ENCODE results near the gene MYBPH.

Gene MYBPH

DNA sequence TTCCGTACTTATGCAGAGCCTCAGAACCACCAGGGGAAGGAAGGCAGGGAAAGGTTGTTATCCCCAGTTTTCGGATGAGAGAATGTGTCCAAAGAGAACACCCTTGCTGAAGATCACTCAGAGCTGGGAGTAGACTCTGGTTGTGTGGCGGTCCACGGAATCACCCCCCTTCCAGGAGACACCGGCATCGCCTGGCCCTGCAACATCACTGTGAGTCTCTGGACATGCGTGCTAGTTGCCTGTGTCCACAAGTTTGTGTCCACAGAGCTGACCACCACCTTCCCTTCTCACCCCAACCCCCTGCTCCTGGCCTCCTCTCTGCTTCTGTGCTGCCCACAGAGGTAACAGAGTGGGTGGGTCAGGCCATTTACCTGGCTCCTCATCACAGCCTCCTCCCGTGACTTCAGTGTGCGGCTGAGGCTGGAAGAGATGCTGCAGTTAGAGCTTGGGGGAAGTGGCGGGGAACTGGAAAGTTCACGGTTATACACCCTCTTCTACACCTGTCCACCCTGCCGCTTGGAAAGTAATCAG is 7.3 kb downstream of the MYBPH start:
- no peaks in the 10 kb centered on the region for H3F3A ChIP-seq (ENCODE audit: low read depth)
- no peak overlapping the region for H3K4me2 ChIP-seq (ENCODE audit: low read depth, low read length, poor library complexity, severe bottlenecking)
- no peaks in the 10 kb centered on the region for H3K27me3 ChIP-seq (ENCODE audit: insufficient read depth, low read length, poor library complexity, severe bottlenecking)
- H3K4me3 ChIP-seq (ENCODE audit: low read length, poor library complexity, severe bottlenecking) = no peak overlapping the region
- no peaks in the 10 kb centered on the region for H3K9me3 ChIP-seq (ENCODE audit: insufficient read depth, low read depth, low read length)
- no peaks in the 10 kb centered on the region for H4K20me1 ChIP-seq (ENCODE audit: insufficient read depth, low read length, poor library complexity, severe bottlenecking)
- no peak for TF ChIP-seq EZH2phosphoT487 (IDR thresholded peaks at IDR 0.05; ENCODE audit: borderline replicate concordance)
- TF ChIP-seq, protein P1, sequence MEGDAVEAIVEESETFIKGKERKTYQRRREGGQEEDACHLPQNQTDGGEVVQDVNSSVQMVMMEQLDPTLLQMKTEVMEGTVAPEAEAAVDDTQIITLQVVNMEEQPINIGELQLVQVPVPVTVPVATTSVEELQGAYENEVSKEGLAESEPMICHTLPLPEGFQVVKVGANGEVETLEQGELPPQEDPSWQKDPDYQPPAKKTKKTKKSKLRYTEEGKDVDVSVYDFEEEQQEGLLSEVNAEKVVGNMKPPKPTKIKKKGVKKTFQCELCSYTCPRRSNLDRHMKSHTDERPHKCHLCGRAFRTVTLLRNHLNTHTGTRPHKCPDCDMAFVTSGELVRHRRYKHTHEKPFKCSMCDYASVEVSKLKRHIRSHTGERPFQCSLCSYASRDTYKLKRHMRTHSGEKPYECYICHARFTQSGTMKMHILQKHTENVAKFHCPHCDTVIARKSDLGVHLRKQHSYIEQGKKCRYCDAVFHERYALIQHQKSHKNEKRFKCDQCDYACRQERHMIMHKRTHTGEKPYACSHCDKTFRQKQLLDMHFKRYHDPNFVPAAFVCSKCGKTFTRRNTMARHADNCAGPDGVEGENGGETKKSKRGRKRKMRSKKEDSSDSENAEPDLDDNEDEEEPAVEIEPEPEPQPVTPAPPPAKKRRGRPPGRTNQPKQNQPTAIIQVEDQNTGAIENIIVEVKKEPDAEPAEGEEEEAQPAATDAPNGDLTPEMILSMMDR (conservative IDR thresholded peaks at IDR 0.05; ENCODE audit: low read length) = no peak
- no peaks in the 10 kb centered on the region for H3K9me2 ChIP-seq (replicated peaks; ENCODE audit: low read depth, low read length)
- H3K9ac ChIP-seq (ENCODE audit: low read depth, low read length, poor library complexity, severe bottlenecking) = no peak overlapping the region
- H3K79me2 ChIP-seq (ENCODE audit: insufficient read depth, low read length) = no peaks in the 10 kb centered on the region
- H2AFZ ChIP-seq (ENCODE audit: low read length) = no peak overlapping the region
- H3K4me1 ChIP-seq (ENCODE audit: insufficient read depth, low read length, poor library complexity, severe bottlenecking) = peaks cover 14% of the 10 kb centered on the region
- no peaks in the 10 kb centered on the region for H3K36me3 ChIP-seq (ENCODE audit: insufficient read depth, low read length)

- no peaks in the 10 kb centered on the region for H3K9me2 ChIP-seq (replicated peaks; ENCODE audit: low read depth, low read length)
- H4K20me1 ChIP-seq (ENCODE audit: insufficient read depth, low read length, poor library complexity, severe bottlenecking) = no peaks in the 10 kb centered on the region
- H3K9ac ChIP-seq (ENCODE audit: low read depth, low read length, poor library complexity, severe bottlenecking) = no peak overlapping the region
- H2AFZ ChIP-seq (ENCODE audit: low read length) = no peak overlapping the region
- no peak overlapping the region for H3K4me3 ChIP-seq (ENCODE audit: low read length, poor library complexity, severe bottlenecking)
- H3K4me2 ChIP-seq (ENCODE audit: low read depth, low read length, poor library complexity, severe bottlenecking) = no peak overlapping the region
- H3K9me3 ChIP-seq (ENCODE audit: insufficient read depth, low read depth, low read length) = no peaks in the 10 kb centered on the region
- H3K4me1 ChIP-seq (ENCODE audit: insufficient read depth, low read length, poor library complexity, severe bottlenecking) = peaks cover 14% of the 10 kb centered on the region
- no peaks in the 10 kb centered on the region for H3K27me3 ChIP-seq (ENCODE audit: insufficient read depth, low read length, poor library complexity, severe bottlenecking)
- H3K36me3 ChIP-seq (ENCODE audit: insufficient read depth, low read length) = no peaks in the 10 kb centered on the region
- H3K79me2 ChIP-seq (ENCODE audit: insufficient read depth, low read length) = no peaks in the 10 kb centered on the region
- no peaks in the 10 kb centered on the region for H3F3A ChIP-seq (ENCODE audit: low read depth)
- TF ChIP-seq, protein P1 (conservative IDR thresholded peaks at IDR 0.05; ENCODE audit: low read length) = no peak
- TF ChIP-seq EZH2phosphoT487 (IDR thresholded peaks at IDR 0.05; ENCODE audit: borderline replicate concordance) = no peak
These were observed 7.8 kb downstream of the MYBPH start for GRCh38 chr1:203167913-203168200.

- Histone ChIP-seq H3K9me2 (replicated peaks; ENCODE audit: low read depth, low read length) (no peaks in the 10 kb centered on the region), H3K4me2 (ENCODE audit: low read depth, low read length, poor library complexity, severe bottlenecking) (peak overlapping the region; percentile 15), H4K20me1 (ENCODE audit: insufficient read depth, low read length, poor library complexity, severe bottlenecking) (no peaks in the 10 kb centered on the region), H3K79me2 (ENCODE audit: insufficient read depth, low read length) (no peaks in the 10 kb centered on the region), H3K27me3 (ENCODE audit: insufficient read depth, low read length, poor library complexity, severe bottlenecking) (no peaks in the 10 kb centered on the region), H2AFZ (ENCODE audit: low read length) (no peak overlapping the region), H3K36me3 (ENCODE audit: insufficient read depth, low read length) (no peaks in the 10 kb centered on the region), H3K4me1 (ENCODE audit: insufficient read depth, low read length, poor library complexity, severe bottlenecking) (peaks cover 14% of the 10 kb centered on the region), H3K4me3 (ENCODE audit: low read length, poor library complexity, severe bottlenecking) (no peak overlapping the region), H3K9me3 (ENCODE audit: insufficient read depth, low read depth, low read length) (no peaks in the 10 kb centered on the region), H3F3A (ENCODE audit: low read depth) (no peaks in the 10 kb centered on the region), H3K9ac (ENCODE audit: low read depth, low read length, poor library complexity, severe bottlenecking) (peak overlapping the region; percentile 5)
- TF ChIP-seq EZH2phosphoT487 (IDR thresholded peaks at IDR 0.05; ENCODE audit: borderline replicate concordance) = no peak
- TF ChIP-seq, protein P1 (conservative IDR thresholded peaks at IDR 0.05; ENCODE audit: low read length) = no peak
These were observed 8.4 kb downstream of the MYBPH start for GRCh38 chr1:203167026-203167912.
